Gastroesophageal sphincter (tissue), 3 donors: ENCODE data around the gene TET2.

Experiments
- CTCF ChIP-seq, 4 experiments: fragments of 200-600 bp in 2 of 4; fragments of 450-650 bp in 2 of 4; sonication (generic) in 1 of 4; IDR thresholded peaks; one replicate each; pipeline ENCODE4 v1.5.1; 2017 to 2019; ENCODE audit warnings: antibody characterized with exemption in 4 of 4, mild to moderate bottlenecking in 2 of 4, moderate library complexity in 2 of 4
- POLR2A ChIP-seq, 2 donors: fragments of 450-650 bp; IDR thresholded peaks; one replicate each; pipeline ENCODE4 v1.6.1; 2017; ENCODE audit warnings: antibody characterized with exemption in 2 of 2, mild to moderate bottlenecking in 2 of 2, moderate library complexity in 1 of 2
- POLR2AphosphoS5 ChIP-seq: sonication (generic); formaldehyde crosslinking; IDR thresholded peaks from one replicate; pipeline ENCODE4 v1.6.1; 2017; ENCODE audit warnings: antibody characterized with exemption

GRCh38 chr4:105280338-105281123 lies 133.9 kb downstream of the TET2 start:
- TF ChIP-seq CTCF (IDR thresholded peaks at IDR 0.05) (no peak), POLR2A (IDR thresholded peaks at IDR 0.05) (no peak), POLR2AphosphoS5 (no peak)
